GM19193 (cell line): ENCODE measurements around the gene PTX4.

Source experiments
- POLR2A ChIP-seq: IDR thresholded peaks from 4 replicates; pipeline ENCODE4 v1.6.1; 2011; ENCODE audit not compliant: insufficient read depth, insufficient read length; ENCODE audit errors: extremely low read depth

PTX4 gene

GRCh38 chr16:1527836-1528811 is 39.4 kb upstream of the PTX4 start:
- TF ChIP-seq POLR2A = no peak

- TF ChIP-seq POLR2A = no peak
Measured at GRCh38 chr16:1526608-1527555, 38.1 kb upstream of the PTX4 start.

- TF ChIP-seq POLR2A = no peak
Measured at GRCh38 chr16:1525871-1526607, 37.3 kb upstream of the PTX4 start.

- TF ChIP-seq POLR2A = no peak
Measured at GRCh38 chr16:1524366-1524765, 35.6 kb upstream of the PTX4 start.

DNA sequence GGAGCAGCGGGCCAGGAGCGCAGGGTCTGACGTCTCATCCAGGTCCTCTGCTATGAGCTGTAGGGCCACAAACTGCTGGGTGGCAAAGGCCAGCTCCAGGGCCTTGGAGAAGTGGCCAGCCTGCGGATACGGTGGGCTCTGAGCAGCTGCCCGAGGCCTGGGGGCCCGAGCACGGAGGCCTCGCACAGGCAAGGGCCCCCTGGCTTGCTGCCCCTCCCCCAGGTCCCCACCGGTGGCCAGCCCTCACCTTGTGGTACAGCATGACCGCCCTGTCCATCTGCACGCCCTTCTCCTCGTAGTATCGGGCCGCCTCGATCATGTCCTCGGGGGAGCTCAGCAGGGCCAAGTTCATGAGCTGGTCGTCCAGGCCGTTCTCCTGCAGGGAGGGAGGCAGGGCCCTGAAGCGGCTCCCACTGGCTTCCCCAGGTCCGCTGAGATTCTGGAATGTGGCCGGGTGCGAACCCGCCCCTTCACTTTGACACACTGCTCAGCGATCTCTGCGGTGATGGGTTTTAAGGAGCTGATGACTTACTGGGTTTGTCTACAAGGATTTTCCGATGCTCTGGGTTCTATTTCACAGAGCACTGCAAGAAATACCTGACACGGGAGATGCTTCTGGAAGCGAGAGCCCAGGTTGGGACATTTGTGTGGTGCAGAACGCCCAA is 35.0 kb upstream of the PTX4 start:
- no peak for TF ChIP-seq POLR2A

DNA sequence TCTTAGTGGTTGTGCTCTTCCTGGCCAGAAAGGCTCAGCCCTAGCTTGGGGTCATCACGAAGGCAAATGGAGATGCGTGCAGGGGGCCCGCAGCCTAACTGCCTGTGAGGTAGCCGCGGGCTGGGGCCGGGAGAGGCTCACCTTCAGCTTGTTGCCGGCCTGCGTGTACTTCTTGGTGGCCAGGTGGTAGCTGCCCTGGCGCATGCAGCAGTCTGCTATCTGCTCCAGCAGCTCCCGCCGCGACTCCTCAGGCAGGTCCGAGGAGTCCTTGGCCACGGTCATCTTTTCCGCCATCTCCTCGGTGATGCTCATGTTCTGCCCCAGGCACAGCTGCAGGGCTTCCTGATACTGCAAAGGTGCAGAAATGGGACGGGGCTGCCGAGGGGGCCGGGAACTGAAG is 31.7 kb upstream of the PTX4 start:
- no peak for TF ChIP-seq POLR2A

DNA sequence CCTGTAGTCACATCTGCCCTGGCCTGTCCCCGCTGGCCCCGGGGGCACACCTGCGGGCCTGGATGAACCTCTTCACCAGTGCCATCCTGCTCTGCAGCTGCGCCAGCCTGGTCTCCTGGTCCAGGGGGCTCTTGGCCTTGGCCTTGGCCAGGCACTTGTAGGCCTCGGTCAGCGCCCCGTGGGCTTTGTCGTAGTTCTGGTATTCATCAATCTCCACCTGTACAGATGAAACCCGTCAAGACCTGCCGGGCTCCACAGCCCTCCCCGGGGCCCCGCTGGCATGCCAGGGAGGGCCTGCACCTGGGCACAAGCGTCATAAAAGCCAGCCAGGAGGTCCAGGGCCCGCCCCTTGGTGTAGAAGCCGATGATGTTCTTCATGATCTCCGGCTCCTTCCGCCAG is 31.1 kb upstream of the PTX4 start:
- no peak for TF ChIP-seq POLR2A

GRCh38 chr16:1518626-1519135 is 29.9 kb upstream of the PTX4 start:
- TF ChIP-seq POLR2A = no peak

DNA sequence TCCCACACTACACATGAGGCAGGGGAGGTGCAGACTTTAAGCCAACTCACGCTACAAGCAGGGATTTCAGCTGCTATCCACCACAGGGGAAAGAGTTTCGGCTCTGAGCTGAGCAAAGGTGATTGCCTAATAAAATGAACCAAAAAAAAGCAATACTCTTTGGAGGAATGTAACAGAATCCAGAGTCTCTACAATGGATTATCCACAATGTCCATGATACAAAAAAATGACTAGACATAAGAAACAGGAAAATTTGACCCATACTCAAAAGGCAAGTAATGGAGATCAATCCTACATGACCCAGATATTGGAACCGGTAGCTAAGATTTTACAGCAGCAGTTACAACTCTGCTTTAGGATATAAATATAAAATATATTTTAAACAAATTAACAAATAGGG is 25.8 kb upstream of the PTX4 start:
- no peak for TF ChIP-seq POLR2A

- no peak for TF ChIP-seq POLR2A
Measured at GRCh38 chr16:1512774-1513173, 24.0 kb upstream of the PTX4 start.

GRCh38 chr16:1511662-1512569 is 23.2 kb upstream of the PTX4 start:
- TF ChIP-seq POLR2A = no peak

DNA sequence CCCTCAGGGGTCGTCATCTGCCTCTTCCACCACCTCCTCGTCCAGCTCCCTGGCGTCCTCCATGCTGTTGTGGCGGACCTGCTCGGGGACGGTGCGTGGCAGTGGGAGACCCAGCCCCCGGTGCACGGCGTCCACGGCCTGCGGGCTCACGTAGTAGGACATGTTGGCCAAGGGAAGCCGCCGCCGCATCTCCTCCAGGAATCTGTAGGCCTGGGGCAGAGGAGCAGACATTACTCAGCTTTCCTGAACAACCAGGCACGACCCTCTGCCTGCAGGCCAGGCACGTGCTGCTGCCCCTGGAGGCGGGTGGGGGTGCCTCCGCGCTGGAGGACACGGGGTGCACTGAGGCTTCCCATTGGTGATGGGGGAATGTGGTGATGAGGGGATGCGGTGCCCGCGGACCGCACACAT is 22.2 kb upstream of the PTX4 start:
- TF ChIP-seq POLR2A = no peak

DNA sequence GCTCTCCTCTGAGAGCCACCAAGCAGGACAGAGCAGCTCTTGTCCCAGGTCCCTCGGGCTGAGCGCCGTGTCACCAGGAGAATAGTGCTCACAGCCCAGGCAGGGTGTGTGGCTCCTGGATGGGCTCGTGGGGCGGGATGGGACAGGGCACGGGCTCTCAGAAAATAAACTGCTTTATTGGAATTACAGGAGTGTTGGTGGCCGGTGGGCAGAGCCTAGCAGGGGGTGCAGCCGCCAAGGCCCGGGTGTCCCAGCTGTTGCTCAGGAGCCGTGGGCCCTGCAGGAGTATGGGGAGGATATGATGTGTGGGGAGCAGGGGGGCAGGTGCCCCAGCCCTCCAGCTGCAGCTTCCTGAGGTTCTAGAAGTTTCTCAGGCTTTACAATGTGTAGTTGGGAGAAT is 21.5 kb upstream of the PTX4 start:
- no peak for TF ChIP-seq POLR2A
